NOMO-1 treated with DMSO at 0.1 percent for 48 hours (cell line): Measurements from ENCODE around the gene ANKRD6.

Experiments used
- DNase-seq: peaks from one replicate; lab custom pipeline; 2025; ENCODE audit not compliant: unreplicated experiment; lab: John Stamatoyannopoulos, UW

ANKRD6 gene

DNA sequence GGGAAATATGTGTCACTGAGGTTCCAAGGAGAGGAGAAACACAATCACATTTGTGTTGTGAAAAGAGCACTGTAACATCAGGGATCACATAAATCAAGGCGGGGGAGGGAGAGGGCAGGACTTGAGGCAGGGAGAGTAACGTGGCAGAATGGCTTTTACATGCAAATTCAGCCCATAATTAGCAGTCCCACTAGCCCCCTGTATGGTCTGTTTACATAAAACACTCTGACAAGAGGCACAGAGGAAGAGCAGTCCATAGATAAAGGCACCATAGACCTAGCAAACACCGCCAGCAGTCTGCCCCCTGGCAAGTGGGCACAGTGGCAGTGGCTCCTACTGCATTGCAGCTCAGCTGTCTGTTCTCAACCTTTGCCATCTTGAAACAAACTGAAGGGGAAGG, 122.9 kb downstream of the ANKRD6 start:
- DNase-seq = no peak

DNA sequence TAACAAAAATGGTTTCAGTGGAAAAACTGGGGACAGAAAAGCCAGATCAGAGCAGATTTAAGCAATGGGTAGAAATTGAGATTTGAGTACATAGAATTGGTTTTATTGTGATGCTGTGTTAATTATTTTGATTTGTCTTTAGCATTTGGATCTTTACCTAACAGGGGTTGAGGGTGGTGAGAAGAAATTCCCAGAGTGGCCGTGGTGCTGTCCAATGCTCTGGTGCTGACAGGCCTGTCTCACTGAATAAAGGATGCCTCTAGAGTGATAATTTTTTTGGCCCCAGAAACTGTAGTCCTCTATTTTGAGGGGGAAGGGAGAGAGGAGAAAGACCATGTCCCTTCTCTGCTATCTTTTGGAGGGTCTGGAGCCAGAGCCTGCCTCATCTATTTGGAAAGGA, 126.5 kb downstream of the ANKRD6 start:
- DNase-seq = no peak

DNA sequence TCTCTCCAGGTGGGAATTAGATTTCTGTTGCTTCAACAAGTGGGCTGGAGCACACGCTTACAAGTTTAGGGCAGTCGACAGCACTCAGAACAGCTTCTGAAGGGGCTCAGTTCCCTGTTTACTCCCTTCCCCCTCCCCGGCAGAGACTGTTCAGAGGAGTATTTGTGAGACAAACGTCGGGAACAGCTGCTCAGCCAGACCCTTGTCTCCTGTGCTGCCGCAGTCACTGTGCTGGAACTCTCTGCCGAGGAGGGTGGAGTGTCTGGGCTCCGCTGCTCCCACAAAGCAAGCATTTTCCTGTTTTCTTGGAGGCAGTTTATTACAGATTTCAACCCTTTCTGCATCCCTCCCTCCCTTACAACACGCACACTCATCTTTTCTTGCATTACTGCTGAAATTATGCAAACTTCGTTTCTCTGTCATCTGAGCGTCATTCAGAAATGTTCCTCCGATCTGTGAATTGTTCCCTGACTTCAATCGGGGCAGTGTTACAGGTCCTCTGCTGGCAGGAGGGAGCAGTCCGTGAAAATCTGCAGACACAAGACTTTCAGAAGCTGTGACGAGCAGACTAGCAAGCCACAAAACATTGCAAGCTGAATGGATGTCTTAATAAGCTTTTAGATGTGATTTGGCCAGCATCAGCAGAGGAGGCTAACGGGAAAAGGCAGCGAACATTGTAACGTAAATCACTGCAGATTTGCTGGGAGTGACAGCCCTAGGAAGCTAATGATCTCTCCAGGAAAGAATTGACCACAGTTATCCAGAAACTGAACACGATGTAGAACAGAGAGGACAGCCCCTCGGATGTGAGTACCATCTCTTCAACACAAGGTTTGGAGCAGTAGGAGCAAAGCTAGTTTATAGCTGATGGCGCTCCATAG, 129.4 kb downstream of the ANKRD6 start:
- DNase-seq = no peak

DNA sequence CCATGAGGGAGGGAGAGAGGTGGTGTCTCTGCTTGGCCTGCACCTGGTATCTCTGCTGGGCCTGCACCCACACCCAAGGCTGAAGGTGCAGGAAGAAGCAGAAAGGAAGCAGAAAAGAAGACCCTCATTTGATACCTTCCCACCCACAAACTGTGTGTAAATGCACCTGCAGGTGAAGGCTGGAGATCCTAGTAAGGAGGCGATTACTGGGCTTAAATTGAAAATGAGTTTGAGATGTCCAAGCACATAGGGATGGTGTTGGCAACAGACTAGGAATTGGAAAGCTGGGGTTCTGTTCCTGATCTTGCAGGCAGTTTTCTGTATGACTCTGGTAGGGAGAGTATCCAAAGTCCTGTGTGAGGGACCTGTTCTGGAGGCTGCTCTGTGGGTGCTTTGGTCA, 130.9 kb downstream of the ANKRD6 start:
- DNase-seq = no peak

DNA sequence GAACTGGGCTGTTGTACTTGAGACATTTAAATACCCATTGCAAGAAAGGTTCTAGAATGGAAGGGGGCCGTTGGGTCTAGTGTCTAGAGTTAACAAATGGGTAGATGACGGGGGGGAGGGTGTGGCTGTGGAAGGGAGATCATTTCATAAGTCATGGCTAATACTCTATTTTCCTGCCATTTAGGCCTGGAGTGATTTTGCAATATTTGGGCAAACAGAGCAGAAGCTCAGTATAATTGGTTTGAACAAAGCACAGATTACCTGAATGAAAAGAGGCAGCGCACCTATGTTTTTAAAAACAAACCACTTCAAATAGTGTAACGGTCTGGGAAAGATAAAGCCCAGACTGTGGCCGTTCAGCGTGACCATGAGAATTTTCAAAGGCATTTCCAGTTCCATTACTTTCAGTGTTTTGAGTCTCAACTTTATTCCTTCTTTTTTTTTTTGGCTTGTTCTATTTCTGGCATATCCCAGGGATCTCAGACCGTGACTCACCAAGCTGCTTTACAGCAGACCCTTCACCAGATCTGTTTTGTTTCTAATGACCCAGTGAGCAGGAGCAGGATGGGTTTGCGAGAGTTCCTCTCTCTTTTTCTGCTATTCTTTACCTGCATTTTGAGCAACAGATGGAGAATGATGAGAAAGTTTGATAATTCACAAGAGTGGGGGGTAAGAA, 131.9 kb downstream of the ANKRD6 start:
- DNase-seq = no peak

DNA sequence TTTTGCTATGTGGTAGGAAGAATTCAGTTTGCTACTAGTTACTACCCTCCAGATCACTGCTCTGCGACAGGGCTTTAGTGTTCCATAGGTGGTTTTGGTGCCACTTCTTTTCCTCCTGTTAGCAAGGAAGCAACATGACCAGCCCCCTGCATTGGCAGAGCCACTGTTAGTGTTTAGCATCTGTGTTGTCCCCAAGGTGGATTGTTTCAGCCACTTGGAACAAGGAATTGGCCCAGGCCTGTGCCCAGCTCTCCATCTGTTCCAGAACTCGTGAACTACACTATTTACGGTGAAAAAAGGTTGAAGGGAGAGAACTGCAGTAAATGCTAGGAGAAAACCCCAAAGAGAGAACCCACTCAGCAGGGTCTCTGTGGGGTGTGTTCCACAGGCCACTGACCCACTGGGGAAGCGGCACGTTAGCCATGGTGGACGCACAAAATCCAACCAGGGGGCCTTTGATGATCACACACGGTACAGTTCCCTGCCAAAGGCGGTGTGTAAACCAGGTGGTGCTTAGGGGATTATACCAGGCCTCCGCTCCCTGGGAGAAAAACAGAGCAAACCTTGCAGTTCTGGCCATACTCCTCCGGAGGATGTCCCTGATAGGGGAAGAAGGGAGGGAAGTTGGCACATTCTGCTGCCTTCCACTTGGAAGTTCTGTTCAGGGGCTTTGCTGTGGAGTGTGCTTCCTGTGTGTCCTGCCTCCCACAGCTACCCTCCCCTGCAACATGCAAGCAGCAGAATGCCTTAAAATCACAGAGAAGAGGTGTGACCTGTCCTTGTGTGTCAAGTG, 133.3 kb downstream of the ANKRD6 start:
- no peak for DNase-seq

DNA sequence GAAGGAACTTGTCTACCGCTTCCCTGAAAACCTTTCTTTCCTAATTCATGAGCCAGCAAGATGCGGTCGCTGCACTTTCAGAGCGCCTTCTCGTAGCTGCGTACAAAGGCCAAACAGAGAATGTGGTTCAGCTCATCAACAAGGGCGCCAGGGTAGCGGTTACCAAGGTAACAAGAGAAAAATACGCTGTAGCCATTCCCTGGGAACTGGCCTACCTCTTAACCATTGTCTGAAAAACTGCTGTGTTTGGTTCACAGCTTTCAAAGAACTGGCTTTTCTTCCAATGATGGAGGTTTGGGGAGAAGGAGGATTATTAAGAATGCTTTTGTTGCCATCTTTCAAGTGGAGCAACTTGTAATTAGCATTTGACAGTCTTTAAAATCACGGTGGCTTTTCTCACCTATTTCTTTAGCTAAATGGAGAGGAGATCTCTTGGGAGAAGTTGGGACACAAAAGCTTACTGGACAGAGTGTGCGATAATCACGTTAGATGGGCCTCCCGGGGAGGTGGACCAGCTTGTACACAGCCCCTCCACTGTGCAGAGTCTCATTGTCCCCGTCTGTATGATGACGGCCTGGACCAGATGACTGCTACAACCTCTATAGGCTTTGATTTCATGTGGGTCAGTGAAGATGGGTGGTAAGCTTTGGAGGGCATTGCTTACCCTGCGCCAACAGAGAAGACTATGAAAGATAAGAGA, 134.1 kb downstream of the ANKRD6 start:
- DNase-seq = no peak

DNA sequence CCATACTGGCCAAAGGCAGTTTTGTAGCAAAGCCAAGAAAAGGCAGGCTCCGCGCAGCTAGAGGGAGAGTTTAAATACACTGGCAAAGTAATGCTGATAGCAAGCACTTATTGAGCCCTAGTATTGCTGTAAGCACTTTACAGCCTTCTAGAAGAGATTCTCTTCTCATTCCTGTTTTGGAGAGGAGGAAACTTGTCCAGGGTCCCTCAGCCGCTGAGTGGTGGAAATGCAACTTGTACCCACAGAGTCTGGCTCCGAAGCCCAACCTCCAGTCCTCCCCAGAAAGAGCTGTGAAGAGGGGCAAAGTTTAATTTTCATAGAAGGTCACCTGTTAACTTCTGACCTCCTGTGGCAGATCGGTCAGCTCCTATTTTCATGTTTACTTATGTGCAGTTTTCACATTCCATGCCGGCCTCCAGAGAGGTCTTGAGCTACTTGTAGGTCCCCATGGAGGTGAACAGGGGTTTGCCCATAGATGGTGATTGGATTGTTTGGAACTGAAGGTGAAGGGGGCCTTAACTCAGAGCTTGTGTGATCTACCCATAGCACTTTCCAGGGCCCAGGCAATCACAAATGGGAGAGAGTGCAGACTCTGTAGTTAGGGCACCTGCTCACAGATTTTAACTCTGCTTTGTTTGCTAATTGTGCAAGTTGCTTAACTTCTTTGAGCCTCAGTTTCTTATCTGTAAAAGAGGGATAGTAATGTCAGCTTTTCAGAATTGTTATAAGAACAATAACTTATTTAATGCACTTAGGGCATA, 134.9 kb downstream of the ANKRD6 start:
- DNase-seq = no peak

DNA sequence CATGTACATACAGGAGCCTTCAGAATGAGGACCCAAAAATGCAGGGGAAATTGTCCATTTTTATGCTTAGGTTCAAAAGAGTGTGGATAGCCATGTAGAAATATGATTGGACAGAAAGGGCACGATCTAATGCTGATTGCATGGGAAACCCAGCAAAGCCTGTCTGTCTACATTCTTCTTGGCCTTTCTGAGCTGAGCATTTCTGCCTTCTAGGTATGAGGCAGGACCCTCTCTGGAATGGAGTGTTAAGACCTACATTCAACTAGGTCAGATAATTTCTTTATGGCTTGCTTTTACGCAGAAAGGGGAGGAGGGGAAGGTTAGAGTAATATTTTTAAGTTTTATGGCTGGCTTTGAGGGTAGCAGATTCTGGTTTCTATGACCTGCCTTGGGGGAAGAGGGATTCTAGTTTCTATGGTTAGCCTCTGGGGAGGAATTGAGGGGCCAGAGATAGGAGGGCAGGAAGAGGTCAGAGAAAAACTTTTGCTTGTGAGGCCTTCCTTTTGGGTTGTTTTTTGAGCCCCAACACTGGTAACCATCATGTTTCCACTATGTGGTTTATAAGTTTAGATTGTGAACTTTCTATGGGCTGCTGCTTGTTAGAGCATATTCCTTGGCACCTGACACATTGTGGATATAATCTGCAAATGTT, 142.1 kb downstream of the ANKRD6 start:
- DNase-seq = no peak

DNA sequence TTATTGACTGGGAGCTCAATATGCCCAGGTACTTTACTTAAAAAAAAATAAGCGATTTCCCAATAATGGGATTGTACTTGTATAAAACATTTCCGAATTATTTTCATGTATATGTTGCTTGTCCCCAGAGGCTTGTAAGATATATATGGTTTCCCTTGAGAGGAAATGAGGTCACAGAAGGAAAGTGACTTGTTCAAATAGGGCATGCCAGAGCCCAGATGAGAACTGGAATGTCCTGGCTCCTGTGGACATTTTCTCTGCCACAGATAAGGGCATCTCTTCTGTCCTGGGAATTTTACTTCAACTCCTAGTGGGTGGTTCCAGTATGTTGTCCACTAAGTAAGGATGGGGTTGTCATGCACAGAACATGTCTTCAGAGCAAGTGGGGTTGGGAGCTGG, 142.6 kb downstream of the ANKRD6 start:
- DNase-seq = no peak

DNA sequence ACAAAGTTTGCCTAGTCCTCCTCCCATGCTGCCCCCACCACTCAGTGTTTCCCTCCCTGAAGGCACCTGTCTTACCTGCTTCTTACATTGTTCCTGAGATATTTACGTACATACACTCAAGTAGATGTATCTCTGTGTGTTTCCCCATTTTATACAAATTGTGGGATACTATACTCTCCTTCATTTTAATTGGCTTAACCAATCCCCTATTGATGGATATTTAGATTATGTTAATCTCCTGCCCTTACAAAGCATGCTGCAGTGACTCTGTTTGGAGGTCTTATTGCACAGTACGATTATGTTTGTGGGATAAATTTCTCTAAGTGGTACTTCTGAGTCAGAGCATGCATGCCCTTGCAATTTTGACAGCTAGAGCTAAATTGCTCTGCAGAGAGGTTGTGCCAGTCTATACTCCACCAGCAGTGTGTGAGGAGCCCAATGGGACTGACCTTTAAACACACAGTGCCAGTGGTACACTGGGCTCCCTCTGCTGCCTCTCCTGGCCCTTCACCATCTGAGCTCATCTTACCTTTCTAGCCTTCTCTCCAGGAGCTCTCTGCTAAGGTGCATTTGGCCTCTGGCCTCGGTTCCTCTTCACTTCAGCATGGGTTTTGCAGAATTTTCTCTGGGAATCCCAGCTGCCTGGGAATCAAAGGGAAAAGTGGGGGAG, 148.2 kb downstream of the ANKRD6 start:
- DNase-seq = no peak

DNA sequence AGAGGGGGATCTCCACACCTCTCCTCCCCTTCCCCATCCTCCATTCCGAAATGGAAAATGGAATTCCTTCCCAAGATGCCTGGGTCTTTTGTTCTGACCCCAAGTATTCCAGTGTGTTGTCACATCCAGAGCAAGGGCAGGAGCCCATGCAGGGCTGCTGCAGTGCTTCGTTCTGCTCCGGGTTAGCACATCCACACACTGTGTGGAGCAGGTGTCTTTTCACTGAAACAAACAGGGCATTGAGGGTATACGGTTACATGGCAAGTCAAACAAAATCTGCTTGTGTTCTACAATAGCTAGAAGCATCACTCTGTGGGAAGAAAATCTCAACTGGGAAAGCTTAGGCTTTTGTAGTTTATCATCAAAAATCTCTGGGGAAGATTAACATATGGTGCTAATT, 148.7 kb downstream of the ANKRD6 start:
- DNase-seq = no peak

DNA sequence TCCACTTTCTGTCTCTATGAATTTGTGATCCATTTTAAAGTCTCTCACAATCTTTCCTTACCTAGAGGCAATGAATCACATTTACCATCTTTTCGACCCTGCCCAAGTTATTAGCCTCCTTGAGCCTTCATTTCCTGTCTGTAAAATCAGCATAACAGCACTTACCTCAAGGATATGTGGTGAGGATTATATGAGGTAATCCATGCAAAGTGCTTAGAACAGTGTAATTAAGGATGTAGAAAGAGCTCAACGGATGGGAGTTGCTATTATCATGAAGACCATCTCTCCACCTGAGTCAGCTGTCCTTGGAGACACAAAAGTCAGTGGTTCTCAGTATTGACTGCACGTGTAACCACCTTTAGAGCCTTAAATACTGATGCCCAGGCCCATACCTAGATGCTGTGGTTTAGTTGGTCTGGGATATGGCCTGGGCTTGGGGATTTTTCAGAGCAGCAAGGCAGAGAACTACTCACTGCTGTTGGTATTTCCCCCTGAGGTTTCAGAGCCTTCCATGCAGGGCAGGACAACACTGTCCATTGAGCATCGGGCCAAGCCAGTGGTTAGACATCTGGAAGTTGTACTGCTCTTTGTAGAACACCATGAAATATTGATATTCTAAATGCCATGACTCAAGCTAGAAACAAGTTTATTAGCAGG, 149.8 kb downstream of the ANKRD6 start:
- DNase-seq = no peak

DNA sequence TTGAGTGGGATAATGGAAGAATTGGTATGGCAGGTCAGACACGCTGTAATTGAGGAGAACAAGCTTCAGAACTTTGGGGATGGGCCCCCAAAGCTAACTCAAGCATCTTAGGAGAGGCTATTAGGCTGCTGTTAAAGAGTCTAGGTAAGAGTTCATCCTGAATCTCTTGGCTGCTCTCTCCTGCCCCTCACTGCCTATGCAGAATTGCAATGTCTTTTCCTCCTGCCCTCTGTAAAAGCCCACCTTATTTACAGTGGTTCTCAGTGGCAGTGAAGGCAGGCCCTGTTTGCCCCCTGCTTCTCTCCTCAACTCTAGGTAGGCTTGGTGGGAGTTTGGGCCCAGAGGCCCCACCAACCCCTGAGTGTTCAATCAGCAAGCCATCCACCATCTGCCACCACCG, 150.6 kb downstream of the ANKRD6 start:
- no peak for DNase-seq

DNA sequence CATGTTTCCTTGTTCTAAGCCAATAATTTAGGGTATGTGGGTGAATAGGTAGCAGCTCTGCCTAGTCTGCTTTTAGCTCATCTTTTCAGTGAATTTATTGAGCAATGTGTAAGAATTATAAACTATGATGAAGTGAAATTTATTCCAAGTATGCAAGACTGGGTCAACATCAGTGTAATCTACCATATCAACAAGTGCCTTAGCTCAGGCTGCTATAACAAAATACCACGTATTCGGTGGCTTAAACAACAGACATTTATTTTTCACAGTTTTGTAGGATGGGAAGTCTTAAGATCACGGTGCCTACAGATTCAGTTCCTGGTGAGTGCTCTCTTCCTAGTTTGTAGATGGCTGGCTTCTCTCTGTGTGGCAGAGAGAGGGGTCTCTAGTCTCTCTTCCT, 151.6 kb downstream of the ANKRD6 start:
- no peak for DNase-seq

DNA sequence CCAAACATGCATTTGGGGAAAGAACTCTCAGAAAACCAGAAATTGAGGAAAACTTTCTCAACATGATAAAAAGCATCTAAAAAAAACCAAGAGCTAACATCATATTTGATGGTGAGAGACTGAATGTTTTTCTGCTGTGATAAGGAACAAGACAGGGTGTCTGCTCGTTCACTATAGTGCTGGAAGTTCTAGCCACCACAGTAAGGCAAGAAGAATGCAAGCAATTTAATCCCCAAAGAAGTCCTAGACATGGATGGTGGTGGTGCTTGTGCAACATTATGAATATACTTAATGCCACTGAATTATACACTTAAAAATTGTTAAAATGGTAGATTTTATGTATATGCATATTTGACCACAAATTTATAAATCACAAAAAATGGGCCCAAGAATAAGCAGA, 152.2 kb downstream of the ANKRD6 start:
- DNase-seq = no peak

DNA sequence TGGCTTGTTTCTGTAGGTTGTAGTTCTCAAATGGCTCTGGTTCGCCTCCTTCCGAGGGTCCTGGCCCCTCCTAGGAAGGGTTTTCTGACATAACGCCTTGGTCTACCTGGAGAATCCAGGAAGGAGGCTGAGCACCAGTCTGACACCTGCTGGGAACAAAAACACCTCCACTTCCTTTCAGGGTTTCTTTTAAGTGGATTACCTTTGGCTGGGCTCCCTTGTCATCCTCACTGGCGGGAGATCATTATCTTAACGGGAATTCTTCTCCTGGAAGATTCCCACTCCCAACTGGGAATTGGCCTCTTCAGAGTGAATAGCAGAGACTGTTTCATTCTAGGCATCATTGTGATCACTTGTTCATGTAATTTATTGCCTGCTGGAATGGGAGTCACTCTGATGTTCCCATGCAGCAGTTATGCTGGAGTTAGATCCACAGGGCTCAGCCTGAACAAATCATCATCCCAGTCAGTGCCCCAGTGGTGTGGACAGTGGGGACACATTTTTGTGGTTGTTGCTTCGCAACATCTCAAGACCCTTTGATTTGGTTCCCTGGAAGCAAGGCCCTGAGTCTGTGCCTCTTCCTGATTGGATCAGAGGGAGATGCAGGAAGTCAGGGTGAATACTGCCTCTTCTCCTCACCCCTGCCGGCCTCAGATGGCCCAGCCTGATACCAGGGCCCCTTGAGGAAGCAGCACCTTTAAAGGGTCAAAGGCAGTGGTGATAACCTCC, 156.5 kb downstream of the ANKRD6 start:
- DNase-seq = no peak

DNA sequence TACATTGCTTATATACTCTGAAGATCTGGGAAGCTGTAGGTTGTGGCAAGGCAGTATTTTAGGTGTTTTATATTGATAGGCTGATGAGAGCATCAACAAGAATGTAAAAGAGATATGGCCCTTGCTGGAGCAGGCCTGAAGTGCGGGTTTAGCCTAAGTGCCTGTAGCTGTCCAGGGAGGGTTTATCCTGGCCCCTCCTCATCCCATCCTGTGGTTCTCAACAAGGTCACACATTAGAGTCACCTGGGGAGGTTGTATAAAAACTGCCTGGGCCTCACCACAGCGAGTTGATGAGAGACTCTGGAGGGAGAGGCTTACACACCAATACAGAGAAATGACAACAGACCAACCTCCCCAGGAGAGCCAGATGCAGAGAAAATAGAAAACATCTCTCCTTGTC, 157.2 kb downstream of the ANKRD6 start:
- no peak for DNase-seq
